IPS DF 4.7 (cell line): ENCODE data around the gene KLHL40.

Source experiments
- DNase-seq: peaks from one replicate; pipeline ENCODE4 v3.0.0-alpha.2; 2013; ENCODE audit warnings: low spot score; ENCODE audit errors: extremely low read depth

KLHL40 gene

DNA sequence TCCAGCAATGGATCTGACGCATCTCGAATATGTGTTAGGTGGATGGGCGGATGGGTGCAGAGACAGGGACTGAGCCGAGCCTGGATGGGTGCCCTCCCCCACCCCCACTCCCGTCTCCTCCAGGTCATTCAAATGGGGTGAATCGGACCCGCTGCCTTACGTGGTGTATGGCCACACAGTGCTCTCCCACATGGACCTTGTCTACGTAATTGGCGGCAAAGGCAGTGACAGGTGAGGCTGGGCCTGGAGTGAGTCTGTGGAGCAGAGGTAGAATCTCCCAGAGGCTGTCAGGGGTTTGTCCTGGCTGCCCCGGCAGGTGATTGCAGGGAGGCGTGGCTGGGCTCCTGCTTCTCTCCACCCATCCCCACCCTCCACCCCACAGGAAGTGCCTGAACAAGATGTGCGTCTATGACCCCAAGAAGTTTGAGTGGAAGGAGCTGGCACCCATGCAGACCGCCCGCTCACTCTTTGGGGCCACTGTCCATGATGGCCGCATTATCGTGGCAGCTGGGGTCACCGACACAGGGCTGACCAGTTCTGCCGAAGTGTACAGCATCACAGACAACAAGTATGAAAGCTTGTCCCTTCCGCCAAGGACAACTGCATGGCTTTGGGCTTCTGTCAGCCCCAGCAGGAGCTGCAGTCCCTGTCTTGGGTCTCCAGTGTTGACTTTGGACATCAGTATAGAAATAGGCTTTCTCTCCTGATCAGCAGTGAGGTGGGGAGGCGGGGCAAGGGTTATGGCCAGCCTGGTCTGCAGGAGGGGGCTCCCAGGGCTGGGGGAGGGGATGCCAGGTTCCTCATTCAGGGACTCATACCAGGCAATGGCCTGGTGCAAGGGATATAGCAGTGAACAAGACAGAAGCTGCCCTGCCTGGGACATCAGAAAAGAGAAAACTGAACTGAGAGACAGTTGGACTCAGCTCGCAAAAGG, 3.4 kb downstream of the KLHL40 start:
- no peak for DNase-seq

GRCh38 chr3:42689421-42690014, 4.2 kb downstream of the KLHL40 start:
- no peak for DNase-seq

DNA sequence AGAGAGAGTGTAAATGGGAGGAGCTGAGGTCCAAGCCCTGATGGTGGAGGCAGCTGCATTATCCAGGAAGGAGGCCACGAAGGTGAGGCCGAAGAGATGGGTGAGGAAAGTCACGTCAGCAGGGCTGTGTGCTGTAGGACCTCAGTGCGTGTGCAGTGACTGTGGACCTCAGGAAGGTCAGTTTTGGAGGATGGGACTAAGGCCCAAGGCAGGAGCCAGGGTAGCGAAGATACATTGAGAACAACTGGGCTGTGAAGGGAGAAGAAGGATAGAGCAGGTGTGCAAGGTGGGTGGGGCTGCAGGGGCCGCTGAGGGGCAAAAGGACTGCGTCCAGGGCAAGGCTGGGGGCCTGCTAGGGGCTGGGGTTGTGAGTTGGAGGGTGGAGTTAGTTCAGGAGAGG, 4.9 kb downstream of the KLHL40 start:
- DNase-seq, result no peak

DNA sequence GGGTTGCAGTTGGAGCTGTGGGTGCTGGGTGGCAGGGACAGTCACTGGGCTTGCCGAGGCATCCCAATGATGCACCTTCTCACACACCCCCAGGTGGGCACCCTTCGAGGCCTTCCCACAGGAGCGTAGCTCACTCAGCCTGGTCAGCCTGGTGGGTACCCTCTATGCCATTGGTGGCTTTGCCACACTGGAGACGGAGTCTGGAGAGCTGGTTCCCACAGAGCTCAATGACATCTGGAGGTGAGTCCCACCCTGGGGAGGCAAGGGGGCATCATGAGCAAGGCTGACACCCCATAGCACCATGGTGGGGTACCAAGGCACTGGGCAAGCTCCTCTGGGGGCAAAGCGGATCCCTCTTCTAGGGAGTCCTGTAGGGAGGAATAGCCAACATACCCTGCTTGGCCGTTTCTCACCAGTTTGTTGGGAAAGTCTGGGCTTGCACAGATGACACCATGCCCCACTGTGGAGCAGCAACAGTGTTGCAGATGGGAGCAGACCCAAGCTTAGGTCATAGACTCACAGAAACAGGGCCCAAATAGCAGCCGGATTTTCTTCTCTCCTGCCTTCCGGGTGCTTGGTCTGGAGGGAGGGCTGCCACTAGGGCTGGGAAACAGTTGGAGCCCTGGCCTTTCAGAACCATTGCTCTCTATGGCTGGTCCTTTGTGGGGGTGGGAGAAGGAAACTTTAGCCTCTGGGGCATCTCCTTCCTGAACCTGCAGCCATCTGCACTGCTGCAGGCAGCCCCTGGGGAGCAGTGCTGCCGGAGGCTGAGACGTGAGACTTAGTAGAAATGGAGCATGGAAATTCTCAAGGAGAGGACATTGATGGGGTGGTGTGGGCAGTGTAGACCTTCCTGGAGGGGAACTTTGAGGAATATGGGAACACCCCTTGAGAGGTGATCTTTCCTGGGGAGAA, 5.7 kb downstream of the KLHL40 start:
- DNase-seq, result no peak

DNA sequence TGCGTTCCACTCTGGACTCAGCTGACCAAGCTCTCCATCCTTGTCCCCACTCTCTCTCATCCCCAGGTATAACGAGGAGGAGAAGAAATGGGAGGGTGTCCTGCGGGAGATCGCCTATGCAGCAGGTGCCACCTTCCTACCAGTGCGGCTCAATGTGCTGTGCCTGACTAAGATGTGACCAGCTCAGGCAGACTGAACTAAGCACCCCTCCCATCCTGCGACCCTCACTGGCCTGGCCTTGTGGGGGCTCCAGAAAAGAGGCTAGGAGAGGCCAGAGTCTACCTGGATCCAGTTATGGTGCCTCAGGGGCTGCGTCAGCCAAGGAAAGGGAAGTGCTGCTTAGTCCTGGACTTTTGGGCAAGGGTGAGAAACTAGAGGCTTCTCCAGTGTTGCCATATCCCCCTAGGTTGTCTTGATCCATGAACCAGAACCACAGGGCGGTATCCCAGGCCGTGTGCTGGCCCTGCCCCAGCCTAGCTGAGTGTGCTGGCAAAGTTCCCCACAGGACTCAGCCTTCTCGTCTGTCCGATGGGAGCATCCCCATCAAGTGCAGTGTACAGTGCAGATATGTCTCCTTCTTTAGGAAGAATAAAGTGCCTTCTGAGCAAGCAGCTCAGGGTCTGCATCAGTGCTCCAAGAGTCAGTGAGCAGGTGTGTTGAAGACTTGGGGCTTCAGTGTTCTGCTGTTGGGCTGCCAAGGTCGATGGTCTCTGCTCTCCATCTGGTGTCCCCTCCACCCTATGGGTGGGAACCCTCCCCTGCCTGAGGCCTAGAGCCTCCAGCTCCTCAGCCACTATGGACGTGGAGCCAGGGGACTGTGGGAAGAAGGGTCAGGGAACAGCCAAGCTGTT, 6.7 kb downstream of the KLHL40 start:
- no peak for DNase-seq

DNA sequence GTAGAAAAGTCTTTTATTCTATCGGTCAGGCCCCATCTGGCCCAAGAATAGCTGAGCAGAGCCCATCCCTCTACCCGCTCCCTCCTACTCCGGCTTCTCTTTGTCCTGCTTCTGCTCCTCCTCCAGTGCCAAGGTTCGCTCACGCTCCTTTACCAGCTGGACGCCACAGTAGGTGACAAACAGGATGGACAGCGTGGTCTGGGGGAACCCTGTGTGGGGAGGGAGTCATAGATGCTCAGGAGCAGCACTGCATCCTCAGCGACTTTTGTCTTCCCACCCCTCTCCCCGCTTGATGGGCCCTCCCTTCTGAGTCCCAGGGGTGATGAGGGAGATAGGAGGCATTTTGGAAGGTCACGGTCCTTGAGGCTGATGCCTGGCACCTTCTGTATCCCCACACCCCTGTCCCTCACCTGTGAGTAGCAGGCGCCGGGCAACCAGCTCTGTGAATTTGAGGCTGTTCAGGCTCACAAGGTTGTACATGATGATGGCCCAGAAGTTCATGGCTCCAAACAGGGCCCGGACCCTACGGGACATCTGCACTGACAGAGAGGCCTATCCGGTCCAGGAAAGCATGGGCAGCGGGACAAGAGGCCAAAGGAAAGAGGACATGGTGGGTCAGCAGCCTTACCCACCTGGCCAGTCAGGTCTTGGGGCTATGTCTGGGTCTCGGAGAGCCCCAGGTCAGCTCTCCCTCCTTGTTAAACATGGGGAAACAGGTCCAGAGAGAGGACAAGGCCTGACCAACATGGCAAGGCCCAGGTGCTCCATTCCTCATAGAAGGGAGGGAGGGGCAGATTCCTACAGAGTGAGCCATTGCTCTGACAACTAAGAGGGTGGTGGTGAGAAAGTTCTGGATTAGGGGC, 7.6 kb downstream of the KLHL40 start:
- DNase-seq, result no peak

GRCh38 chr3:42693530-42693930, 8.2 kb downstream of the KLHL40 start:
- DNase-seq, result no peak

DNA sequence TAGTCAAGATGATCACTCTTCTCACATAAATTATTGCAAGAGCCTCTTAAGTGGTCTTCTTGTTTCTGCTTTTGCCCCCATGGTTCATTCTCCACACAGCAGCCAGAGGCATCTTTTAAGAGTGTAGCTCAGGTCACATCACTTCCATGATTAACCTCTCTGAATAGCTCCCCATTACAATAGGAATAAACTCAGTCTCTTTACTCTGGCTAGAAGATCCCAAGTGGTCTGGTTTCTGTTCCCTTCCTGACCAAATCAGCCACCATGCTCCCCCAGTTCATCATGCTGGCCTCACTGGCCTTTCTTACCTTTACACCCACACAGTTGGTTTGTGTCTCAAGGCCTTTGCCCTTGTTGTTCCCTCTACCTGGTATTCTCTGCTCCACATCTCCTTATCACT, 9.0 kb downstream of the KLHL40 start:
- DNase-seq, result no peak

DNA sequence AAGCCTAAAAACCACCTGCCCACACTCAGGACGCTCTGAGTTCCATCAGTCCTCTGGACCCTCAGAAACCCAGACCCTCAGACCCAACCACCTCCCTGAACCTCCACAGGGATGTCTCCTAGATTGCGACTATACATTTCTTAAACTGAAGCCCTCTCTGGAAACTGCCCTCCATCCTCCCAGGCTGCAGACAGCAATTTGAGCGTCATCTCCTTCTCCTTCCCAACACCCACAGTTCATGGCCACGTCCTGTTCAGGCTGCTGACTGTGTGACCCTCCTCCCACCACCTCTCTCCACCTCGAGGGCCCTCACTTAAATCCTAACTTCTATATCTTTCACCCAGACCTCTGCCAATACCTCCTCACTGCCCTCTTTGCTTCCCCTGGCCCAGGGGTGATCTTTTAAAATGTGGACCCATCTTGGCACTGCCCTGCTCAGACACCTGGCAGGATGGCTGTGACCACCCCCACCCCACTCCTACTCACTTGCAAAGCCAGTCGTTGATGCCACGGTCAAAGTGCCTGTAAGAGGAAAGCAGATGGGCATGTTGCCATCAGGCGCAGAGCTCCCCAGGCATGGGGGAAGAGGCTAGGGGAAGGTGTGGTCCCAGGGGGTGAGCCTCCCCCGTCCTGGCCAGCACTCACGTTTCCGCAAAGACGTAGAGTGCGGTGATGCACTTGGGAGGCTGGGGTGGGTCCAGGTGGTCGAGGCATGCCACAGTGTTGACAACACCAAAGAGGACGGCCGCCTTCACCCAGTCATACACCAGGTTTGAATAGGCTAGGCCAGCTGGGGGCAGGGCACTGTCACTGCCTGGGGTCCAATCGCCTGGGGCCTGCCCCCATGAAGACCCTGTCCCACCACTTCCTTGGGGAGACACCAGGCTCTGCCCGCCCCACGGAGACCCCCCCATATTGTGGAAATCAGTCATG, 11.3 kb downstream of the KLHL40 start:
- DNase-seq, result no peak

DNA sequence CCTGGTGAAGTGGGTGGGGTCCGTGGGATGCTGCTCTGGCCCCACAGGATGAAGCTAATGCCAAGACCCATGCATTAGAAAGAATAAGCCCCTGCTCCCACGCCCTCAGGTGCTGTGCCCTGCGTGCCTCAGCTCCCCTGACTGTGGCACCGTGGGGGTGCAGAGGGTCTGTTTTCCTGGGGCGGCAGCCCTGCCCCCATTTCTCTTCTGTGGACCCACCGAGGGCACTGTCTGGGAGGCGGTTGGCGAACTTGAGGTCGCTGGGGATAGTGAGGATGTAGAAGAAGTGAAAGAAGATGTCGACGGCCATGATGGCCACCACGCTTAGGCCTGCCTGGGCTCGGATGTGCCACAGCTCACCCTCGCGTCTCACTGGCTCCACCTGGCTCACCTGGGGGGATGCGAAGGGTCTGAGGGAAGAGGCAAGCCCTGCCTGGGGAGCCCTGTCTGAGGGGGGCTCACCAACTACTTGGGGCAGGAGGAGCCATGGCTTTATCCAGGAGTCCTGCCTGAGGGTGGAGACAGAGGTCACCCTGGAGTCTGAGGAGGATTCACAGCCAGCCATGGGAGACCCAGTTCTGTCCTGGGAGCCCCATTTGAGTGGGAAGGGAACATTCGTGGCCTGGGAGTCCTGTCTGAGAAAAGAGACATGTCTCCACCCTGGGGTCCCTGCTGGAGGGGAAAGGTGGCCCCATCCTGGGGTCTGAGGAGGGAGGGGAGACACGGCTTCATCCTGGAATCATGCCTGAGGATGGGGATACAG, 12.1 kb downstream of the KLHL40 start:
- no peak for DNase-seq

- no peak for DNase-seq
These were observed 13.0 kb downstream of the KLHL40 start for GRCh38 chr3:42698216-42698910.

DNA sequence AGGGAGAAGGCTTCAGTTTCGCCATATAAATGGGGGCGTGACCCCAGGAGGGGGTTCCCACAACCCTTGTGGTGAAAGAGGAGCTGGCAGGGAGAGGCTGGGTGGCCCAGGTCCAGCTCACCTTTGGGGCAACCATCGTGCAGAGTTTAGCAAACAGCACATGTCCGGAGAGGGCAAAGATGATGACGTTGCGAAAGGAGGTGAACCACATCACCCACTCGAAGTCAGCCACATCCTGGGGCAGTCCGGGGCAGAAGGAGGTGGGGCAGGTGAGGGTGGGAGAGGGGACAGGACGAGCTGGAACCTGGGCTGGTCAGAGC, 13.5 kb downstream of the KLHL40 start:
- DNase-seq, result no peak

DNA sequence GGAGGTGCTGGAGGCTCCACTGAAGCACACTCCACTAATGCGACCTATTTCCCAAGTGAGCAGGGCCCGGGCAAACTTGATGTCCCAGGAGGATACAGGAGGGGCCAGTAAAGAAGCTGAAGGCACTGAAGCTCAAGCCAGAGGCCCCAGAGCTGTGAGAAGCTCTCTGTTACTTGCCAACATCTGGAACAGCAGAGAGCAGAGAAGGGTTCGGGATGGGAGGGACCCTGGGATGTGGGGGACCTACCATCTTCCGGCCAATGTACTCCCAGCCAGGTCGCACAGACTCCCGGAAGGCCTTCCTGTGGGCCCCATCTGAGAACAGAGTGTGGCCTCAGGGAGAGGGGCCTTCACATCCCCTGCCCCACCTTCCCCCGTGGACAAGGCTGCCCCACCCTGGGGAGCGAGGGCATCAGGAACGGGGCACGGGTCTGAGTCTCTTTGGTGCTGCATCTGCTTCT, 14.2 kb downstream of the KLHL40 start:
- DNase-seq, result no peak

GRCh38 chr3:42700366-42701288, 15.3 kb downstream of the KLHL40 start:
- DNase-seq, result no peak

GRCh38 chr3:42701371-42702065, 16.2 kb downstream of the KLHL40 start:
- DNase-seq, result peak; percentile 25
